Measurements from ENCODE around the gene TSKU.

The TSKU gene

DNA sequence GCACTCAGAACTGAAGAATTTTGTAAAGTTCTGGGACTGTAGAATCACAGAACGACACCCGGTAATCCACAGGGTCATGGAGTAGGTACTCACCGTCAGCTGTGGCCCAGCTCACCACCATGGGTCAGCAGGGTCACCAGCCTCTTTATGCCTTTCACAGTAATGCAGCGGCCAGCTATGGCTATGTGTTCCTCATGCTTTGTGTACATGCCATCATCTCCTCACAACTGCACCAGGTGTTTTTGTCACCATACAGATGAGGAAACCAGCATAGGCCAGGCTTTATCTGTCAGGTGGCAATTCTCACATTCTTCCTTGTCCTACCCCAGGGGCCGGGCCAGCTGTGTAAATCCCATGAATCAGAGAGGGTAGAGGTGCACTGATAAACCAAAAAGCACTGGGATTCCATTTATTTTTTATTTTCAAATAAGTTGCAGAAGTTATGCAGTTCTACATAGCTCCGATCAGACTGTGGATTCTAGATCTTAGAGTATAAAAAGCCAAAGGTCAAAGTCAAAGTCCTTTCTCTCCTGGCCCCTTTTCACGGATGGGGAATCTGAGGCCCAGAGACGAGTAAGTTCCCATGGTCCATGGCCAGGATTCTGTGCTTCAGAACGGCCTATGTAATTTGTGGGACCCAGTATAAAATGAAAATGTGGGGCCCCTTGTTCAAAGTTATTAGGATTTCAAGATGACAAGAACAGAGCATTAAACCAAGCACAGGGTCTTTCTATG lies 17.5 kb downstream of the TSKU start:
- FAIRE-seq: no peak
- DNase-seq (ENCODE audit: insufficient read length, low spot score): no peak
- no peak for TF ChIP-seq POLR2A (IDR thresholded peaks at IDR 0.05; ENCODE audit: low read depth, low read length)

DNA sequence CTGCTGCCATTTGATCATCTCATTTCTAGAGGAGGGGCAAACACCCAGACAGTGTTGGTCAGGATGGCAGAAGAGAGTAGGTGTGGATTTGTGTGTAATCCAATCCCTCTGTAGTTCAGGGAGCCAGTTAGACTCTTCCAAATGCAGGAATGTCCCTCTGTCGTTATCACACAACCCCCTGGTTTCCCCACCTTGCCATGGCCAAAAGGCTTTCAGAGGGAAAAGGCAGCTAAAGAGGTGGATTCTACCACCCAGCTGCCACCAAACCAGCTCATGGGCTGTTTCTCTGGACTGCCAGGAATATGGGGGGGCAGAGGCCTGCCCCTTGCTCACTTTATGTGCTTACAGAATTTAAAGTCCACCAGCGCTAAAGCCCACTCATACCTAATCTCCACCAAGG lies 18.1 kb downstream of the TSKU start:
- no peak for TF ChIP-seq POLR2A (IDR thresholded peaks at IDR 0.05; ENCODE audit: low read depth, low read length)
- no peak for DNase-seq (ENCODE audit: insufficient read length, low spot score)
- FAIRE-seq: no peak

DNA sequence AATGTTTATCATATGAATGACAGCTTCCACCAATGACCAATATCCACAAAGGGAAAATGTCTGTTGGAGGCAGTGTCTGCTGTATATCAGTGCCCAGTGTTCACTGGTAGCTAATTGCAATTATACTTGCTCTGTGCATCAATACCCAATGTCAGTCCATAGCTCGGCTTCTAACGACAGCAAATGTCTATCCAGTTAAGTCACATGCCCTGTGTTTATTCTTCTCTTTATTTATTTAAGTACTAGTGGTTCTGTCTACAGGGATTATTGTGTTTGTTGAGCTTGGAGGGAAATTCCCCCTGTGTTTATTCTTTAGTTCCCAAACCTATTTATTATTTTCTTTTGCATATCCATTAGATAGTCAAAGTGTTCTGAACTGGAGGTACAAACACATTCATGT lies 18.6 kb downstream of the TSKU start:
- DNase-seq (ENCODE audit: insufficient read length, low spot score) (no peak), FAIRE-seq (no peak)
- TF ChIP-seq POLR2A (IDR thresholded peaks at IDR 0.05; ENCODE audit: low read depth, low read length): no peak

DNA sequence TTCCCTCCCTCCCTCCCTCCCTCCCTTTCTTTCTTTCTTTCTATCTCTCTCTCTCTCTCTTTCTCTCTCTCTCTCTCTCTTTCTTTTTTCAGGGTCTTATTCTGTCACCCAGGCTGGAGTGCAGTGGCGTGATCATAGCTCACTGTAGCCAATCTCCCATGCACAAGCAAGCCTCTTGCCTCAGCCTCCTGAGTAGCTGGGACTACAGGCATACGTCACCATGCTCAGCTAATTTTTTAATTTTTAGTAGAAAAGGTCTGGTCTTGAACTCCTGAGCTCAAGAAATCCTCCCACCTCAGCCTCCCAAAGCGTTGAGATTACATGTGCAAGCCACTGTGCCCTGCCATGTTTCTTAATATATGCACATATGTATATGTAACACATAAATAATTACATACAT lies 19.0 kb downstream of the TSKU start:
- DNase-seq (ENCODE audit: insufficient read length, low spot score): no peak
- no peak for TF ChIP-seq POLR2A (IDR thresholded peaks at IDR 0.05; ENCODE audit: low read depth, low read length)
- FAIRE-seq: no peak

DNA sequence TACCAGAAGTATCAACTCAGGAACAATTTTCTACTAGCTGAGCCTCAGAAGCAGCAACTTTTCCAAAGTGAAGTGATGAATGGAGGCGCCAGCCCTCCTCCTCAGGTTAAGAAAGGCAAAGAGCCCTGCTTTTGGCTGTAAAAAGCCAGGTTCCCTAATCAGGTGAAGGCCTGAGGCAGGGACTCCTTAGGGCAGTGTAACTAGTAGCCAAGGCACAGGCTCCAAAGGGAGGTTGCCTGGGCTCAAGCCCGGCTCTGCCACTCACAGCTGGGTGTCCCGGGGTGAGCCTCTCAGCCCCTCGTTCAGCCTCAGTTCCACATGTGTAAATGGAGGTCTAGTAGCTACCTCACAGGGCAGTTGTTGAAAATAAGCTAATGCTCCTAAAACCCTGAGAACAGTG lies 19.5 kb downstream of the TSKU start:
- TF ChIP-seq POLR2A (IDR thresholded peaks at IDR 0.05; ENCODE audit: low read depth, low read length): no peak
- FAIRE-seq (no peak), DNase-seq (ENCODE audit: insufficient read length, low spot score) (no peak)

DNA sequence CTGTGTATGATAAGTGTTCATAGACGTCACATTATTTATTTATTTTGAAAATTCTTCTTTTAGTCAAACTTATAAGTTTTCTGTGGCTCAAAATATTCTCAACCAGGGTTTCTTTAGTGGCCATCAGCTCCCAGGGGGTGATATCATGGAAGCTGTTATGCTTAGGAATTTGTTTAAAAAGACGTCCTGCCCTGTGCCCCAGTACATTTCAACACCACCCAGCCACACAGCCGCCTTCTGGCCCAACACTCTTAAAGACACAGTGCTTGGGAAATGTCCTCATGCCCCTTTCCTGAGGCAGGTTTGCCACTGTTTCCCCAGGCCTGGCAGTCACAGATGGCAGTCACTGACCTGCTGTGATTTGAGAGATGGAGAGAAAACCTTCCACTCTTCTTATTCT lies 19.9 kb downstream of the TSKU start:
- TF ChIP-seq POLR2A (IDR thresholded peaks at IDR 0.05; ENCODE audit: low read depth, low read length): no peak
- FAIRE-seq (no peak), DNase-seq (ENCODE audit: insufficient read length, low spot score) (no peak)

DNA sequence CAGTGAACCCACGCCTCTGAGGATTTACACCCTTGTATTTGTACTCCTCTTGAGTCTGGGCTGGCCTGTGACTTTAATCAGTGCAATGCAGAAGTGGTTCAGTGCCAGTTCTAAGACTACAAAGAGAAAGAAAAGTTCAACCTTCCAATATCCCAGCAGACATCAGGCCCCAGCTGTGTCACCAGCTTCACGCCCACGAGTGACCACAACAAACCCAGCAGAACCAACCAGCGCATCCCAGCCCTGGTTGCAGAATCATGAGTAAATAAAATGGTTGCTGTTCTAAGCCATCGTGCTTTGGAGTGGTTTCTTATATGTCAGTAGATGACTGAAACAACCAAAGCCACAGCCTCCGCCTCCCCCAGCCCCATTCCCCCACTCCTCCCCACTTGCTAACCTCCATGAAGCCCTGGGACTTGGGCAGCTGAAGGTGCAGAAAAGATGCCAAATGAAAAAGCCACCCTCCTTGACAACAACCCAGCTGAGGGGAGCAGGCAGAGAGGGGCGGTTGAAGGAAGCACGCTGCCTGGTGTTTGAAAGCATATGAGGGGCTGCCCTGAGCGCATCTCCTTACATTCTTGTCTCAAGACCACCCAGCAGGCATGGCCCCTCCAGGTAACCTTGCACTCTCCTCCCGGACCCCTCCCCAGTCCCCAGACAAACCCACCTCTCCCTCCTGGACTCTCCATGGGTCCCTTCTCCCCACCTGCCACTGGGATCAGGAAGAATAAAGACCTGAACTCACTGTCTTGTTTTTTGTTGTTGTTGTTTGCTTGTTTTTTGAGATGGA lies 20.9 kb downstream of the TSKU start:
- FAIRE-seq: no peak
- no peak for DNase-seq (ENCODE audit: insufficient read length, low spot score)

DNA sequence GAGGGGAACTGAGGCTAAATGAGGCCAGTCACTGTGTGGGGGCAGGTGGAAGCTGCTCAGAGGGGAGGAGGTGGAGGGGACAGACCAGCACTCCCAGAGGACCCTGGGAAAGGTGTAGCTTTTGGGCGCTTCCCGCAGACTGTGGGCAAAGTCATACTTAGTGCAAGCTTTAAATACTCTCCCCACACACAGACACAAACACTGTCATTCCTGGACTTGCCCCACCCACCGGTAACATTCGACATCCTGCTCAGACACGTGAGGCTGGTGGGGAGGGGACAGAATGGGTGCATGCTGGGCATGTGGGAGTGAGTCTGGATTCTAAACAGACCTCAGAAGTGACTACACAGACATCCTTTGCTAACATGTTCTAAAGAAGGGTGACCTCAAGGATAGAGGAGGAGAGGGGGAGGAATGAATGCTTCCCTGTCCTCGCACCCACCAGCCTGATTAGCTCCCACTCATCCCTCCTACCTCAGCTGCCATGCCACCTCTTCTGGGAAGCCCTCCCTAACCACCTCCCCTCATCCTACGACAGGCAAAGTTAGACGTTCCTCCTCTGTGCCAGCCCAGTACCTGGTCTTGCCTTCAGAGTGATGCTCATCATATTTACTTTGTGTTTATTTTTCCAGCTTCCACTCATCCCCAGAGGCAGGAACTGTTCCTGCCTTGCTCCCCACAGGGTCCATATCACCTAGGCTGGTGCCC lies 22.2 kb downstream of the TSKU start:
- no peak for DNase-seq (ENCODE audit: insufficient read length, low spot score)
- FAIRE-seq: no peak

More for the DNA sequence above, 20.9 kb downstream of the TSKU start:
- no peak for TF ChIP-seq POLR2A (IDR thresholded peaks at IDR 0.05; ENCODE audit: low read depth, low read length)

DNA sequence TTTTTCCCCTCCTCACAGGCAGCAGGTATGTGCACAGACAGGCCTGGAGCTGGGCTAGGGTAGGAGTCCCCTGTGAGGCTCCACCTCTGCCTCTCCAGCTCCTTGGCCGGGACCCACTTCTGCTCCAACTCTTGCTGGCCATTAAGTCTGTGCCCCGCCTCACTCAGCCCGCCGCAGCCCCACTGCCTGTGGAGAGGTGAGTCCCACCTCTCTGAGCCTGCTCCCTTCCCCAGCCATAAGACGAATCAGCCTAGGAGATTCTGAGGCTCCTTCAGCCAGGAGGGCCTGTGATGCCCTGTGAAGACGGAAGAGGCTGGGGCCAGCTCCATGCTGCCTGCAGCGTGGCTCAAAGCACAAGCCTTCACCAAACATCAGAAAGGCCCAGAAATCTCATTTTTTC lies 23.0 kb downstream of the TSKU start:
- no peak for DNase-seq (ENCODE audit: insufficient read length, low spot score)
- no peak for FAIRE-seq
- TF ChIP-seq POLR2A (IDR thresholded peaks at IDR 0.05; ENCODE audit: low read depth, low read length): no peak

More for the DNA sequence above, 22.2 kb downstream of the TSKU start:
- TF ChIP-seq POLR2A (IDR thresholded peaks at IDR 0.05; ENCODE audit: low read depth, low read length): no peak

DNA sequence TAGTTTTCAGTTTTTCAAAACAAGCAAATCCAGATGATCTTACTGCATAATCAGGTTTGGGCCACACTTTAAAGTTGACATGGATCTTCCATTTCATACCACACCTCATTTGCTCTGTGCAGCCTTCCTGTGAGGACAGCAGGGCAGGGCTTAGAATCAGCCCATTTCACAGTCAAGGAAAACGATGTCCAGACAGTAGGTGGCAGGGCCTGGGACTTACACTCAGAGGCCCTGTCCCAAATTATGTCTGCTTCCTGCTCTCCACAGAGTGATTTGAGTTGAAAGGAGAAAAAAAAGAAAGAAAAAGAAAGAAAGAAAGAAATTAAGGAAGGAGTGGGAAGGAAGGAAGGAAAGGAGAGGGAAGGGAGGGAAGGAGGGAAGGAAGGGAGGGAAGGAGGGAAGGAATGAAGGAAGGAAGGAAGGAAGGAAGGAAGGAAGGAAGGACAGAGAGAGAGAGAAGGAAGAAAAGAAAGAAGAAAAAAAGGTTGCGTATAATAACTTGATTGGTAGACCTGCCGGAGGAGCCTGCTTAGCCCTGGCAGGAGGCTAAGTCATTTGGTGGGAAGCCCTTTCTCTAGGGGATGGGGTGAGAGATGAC lies 23.6 kb downstream of the TSKU start:
- DNase-seq (ENCODE audit: insufficient read length, low spot score): no peak
- no peak for TF ChIP-seq POLR2A (IDR thresholded peaks at IDR 0.05; ENCODE audit: low read depth, low read length)
- no peak for FAIRE-seq

DNA sequence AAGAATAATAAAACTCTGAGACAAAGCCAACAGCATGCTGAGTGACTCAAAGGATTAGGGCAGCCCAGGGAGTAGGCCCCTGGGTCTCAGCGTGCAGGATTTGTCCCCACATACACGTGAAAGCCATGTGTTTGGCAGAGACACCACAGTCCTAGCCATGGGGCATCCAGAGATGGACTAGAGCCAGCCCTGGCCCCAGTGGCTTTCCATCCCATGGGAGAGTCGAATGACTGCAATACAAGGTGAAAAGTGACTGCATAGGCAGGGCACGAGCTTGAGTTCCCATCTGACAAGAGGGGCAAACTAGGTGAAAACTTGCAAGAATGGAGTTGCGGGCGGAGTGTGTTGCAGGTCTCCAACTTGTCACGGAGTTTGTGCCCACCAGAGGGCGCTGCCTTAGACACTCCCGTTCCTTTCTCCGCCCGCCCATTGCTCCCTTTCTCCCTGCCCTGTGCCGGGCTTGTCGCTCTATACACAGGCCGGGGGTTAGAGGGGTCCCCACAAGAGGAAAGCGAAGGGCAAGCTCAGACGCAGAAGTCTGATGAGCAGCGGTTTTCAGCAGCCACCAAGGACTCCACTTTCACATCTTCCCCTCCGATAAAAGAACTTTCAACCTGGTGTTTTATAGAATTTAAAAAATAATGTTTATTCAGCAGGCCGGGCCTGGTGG lies 24.2 kb downstream of the TSKU start:
- FAIRE-seq (no peak), DNase-seq (ENCODE audit: insufficient read length, low spot score) (peak; percentile 78)
- no peak for TF ChIP-seq POLR2A (IDR thresholded peaks at IDR 0.05; ENCODE audit: low read depth, low read length)

DNA sequence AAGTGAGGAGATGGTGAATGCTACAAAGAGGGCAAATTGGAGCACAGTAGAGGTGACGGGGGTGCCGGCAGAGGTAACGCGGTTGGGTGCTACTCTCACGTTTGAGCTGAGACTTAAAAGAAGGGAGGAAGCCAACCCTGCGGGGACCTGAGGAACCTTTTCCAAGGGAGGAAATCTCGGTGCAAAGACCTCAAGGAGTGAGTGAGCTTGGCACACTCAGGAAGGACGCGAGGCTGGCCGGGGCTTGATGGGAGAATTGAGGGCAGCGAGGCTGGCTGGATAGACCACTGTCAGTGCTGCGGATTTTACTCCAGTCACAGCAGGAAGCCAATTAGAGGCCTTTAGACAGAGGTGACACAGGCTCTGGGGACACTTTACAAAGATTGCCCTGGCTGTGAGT lies 25.0 kb downstream of the TSKU start:
- TF ChIP-seq POLR2A (IDR thresholded peaks at IDR 0.05; ENCODE audit: low read depth, low read length): no peak
- FAIRE-seq (no peak), DNase-seq (ENCODE audit: insufficient read length, low spot score) (no peak)

DNA sequence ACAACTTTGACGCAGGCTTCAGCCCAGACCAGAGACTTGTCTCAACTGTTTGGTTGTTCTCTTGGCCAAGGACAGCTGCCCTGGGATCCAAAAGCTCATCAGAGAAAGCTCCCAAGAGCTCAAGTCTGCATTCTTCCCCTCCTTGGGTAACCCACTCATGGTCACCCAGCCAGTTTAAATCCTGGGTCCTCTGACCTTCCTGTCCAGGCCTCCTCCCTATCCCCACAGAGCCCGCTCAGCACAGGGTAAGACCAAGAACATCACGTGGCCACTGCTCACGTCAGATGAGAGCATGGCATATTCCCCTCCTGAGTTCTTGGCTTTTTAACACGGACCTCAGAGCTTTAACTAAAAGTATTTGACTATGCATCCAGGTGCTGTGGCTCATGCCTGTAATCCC lies 25.8 kb downstream of the TSKU start:
- DNase-seq (ENCODE audit: insufficient read length, low spot score) (no peak), FAIRE-seq (no peak)
- no peak for TF ChIP-seq POLR2A (IDR thresholded peaks at IDR 0.05; ENCODE audit: low read depth, low read length)
